Kidney tubule cell (primary cell): ENCODE measurements around the gene SLC47A2.
A peak's percentile ranks its signal among the peaks of the same experiment; 100 is the strongest.

ENCODE experiments used
- DNase-seq: peaks from one replicate; pipeline ENCODE4 v3.0.0-alpha.2; 2018; ENCODE audit warnings: low spot score

Gene SLC47A2

DNA sequence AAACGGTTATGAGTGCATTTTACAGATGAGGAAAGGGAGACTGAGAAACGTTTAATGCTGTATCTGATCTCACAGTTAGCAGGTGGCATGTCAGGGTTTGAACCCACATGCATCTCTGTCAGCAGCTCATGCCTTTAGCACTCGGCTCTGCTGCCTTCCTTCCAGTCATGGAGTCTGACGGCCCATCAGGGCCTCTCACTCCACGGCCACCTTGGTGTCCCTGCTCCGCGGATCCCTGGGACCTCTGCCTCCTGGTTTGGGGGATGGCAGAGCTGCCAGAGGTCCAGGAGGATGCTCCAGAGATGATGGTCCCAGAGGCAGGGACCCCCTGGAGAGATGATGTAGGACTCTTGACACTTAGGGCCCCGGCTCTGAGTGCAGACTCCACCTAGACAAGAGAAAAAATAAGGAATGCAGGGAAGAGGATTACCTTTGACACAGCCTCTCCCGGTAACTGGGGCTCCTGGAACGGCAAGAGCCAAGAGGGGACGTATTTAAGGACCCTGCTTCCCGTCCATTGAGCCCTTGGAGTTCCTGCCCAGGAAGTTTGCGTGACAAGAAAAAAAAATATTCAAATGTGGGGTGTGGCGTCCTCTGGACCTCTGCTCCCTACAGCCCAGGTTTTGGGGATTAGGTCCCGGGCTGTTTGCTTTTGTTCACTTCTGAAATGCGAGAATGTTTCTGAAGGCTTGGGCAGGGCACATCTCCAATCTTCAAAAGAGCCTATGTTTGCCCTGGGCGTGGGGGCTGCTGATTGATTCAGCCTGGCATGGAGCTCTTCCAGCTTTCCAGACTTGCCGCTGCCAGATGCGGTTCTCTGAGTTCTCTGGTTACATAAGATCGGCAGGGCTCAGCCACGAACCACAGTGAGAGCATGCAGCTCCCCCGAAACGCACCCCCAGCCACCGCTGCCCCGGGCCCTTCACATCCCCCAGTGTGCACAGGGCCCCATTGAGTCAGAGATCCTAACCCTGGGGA is 31.7 kb upstream of the SLC47A2 start, which contains the start of gene ALDH3A1:
Gene ALDH3A1, minus strand, starts transcription at position 470 of the 978 bp plus-strand sequence. CDS start 3,169 bp downstream, outside the sequence.
- DNase-seq, result no peak

DNA sequence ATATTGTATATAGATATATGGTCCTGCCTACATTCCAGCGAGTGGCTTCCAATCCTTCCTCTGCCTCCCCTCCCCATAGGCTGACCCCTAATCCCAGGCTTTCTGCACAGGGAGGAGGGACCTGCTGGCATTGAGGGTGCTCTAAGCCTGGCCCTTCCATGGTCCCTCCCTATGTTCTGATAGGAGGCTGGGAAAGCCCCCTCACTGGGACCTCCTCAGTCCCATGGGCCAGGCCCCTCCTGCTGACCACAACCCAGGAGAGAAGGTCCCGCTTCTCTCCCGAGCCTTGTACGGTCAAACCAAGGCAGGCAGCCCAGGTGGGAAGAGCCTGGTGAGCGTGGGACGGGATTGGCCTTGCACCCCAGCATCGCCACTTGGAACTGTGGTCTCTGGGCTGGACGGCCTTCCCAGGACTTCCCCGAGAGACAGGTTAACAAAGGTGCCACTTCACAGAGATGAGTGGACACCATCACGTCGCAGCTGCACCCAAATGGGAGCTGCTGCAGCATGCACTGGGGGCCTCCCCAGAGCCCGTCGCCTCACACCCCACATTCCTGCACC is 30.9 kb upstream of the SLC47A2 start:
- no peak for DNase-seq

DNA sequence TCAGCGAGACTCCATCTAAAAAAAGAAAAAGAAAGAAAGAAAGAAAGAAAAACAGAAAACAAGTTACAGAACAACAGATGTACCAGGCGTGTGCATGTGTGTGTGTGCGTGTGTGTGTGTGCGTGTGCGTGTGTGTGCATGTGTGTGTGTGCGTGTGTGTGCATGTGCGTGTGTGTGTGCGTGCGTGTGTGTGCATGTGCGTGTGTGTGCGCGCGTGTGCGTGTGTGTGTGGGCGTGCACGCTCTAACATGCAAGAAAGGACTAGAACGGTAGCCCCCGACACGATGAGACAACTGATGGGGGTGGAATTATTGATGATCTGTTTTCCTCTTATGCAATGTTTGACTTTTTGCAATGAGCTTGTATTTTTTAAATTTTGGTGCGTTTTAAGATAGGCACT is 30.1 kb upstream of the SLC47A2 start:
- DNase-seq, result no peak

DNA sequence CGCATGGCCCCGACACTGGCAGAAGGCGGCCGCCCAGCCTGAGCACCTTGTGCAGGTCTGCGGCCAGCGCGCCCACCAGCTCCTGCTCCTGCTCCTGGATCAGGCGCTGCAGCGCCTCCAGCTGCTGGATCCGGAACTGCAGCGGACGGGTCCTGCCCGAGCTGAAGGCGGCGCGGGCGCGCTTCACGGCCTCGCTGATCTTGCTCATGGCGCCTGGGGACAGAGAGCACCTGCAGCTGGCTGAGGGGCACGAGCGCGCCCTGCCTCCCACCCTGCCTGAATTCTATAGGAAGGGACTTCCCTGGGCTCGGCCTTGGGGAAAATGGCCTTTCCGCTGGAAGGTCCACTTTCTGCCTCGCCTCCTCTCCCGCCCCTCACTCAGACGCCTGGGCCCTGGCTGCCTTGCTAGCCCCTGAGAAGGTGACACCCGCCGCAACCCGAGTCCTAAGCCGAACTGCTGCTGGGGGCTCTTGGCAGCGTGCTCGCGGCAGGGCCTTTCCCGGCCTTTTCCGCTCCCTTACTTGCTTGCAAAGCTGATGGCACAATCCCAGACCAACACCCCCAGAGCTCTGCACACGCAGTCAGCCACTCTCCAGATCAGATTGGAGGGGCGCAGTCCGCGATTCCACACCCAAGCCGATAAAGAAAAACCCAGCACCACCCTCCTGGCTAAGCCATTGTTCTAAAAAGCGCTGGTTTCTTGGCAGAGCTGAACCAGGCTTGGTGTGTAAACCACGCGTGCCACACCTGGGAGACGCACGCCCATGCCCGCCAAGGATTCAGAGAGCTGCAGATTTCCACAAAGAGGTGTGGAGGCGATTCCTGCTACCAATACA is 28.8 kb upstream of the SLC47A2 start:
- DNase-seq, result peak; percentile 80

DNA sequence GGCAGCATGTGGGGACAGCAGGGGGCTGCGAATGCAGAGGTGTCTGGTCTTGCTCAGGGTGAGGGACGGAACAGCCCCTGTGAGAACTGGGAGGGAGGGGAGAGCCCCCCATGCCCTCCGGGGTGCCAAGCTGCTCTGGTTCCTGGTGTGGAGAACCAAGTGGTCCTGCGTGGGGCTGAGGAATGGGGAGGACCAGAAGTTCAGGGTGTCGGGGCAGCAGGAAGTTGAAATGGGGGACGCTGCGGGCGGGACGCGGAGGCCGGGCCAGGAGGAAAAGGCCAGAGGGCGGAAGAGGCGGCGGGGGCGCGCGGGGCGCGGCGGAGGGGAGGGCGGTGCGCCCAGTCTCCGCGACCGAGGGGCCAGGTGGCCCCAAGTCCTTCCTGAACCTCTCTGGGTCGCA is 28.1 kb upstream of the SLC47A2 start:
- no peak for DNase-seq

DNA sequence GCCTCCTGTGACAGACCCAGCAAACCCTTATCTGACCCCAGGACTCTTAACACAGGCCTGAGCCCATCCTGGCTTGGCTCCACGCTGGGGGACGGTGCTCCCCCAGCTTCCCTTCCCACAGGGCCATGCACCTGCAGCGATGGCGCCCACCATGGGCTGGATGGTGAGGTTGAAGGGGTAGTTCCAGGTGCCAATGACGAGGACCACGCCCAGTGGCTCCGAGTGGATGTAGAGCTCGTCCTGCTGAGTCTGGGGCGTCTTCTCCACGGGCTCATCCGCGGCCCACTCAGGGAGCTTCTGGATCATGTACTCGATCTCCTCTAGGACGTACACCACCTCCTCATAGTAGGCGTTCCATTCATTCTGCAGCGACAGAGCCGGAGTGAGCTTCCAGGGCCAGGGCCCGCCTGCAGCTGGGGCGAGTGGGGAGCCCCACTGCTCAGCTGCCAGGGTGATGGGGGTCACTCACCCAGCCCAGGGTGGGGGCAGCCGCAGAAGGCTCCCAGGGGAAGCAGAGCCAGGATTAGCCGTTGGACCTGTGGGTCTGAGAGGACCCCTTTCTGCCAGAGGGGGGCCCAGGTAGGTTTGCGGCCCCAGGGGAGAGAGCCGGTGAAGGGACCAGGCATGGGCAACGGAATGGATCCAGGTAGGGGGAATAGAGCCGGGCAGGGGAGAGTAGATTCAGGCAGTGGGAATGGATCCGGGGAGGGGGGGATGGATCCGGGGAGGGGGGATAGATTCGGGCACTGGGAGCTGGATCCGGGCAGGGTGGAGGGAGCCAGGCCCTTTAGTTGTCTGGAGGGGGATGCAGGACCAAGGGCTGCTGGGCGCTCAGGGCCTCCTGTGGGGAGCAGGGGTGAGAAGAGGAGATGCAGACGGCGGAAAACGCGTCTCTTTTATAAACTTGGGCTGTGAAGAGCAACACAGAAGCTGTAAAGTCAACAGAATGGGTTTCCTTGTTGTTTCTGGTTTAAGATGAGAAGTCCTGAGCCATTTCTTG is 27.0 kb upstream of the SLC47A2 start:
- DNase-seq, result no peak

DNA sequence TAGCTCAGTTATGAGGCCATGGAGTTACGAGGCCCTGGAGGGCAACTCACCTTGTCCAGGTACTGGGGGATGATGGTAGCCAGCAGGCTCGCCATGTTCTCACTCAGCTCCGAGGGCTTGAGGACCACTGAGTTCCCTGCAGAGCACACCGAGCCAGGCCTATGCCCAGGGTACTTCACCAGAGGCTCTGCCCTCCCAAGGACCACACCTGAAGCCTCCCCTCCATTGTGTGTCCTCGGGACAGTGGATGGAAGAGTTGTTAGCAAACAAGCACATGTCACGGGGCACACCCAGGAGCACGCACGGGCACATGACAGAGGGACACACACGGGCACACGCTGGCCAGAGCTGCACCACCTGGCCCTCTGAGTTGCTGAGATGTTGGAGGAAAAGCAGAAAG is 26.1 kb upstream of the SLC47A2 start:
- no peak for DNase-seq

DNA sequence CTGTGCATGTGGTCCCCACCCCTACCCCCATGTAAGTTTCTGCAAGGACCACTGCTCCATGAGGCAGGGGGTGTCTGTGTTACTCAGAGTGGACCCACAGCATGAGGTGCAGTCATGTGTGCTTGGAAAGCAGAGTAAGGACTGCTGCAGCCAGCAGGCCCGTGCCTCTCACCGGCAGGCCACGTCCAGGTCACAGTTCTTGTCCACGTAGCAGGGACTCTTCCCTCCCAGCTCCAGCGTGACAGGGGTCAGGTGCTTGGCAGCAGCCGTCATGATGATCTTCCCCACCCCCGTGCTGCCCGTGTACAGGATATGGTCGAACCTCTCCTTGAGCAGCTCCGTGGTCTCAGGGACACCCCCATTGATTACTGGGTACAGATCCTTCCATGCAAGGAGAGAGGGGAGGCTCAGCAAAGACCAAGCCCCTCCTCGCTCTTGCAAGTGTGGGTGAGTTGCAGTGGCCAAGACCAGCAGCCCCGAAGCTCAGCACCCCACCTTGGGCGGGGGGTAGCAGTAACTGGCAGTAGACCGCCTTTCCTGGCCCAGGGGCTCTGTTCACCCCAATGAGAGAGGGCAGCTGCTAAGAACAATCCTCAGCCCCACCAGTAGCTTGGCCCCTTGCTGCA is 25.6 kb upstream of the SLC47A2 start:
- DNase-seq, result no peak

DNA sequence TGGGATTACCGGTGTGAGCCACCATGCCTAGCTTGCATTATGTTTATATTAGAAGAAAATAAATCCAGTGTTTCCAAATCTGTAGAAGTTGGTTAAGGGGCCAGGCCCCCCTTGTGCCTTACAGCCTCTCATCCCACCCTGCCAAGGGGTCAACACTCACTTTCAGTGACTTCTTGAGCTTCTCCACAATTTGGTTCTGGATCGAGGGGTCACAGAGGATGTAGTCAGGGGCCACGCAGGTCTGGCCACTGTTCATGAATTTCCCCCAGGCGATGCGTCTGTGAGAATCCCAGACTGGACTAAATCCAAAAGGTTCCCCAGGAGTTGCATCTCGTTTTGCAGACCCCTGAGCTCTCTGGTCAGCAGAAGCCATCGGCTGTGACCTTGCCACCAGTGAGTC is 24.5 kb upstream of the SLC47A2 start:
- no peak for DNase-seq

DNA sequence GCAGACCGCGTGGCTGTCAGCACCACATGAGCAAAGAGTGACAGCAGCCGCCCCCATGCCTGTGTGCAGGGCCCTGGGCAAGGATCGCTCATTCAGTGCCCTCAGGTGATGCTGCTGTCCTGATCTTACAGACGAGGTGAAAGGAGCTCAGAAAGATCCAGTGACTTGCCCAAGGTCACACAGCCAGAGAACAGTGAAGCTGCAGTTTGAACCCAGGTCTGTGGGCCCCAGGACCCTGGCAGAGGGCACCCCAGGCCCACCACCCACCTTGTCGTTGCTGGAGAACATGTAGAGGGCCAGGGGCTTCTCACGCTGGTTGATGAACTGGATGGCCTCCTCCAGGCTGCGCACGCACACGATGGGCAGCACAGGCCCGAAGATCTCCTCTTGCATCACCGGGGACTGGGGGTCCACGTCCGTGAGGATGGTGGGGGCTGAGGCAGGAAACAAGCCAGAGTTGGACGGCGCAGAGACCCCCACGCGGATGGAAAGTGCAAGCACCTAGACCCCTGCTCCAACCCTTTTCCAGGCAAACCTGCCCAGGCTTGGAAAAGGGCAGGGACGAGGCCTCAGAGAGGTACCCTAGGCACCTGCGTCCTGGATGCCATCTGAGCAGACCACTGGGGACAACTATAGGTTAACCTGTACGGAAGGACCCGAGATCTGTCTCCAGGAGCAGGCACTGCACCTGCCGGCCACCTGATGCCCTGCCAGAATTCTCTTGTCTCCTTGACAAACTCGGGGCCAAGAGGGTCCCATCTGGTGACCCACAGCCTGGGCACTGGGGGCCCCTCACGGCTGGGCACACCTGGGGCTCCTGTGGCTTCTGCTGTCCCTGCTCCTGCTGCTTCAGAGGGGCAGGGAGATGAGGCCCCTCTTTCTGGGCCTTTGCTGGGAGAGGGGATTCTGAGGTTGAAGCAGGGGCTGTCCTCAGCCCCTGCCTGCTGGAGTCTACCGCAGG is 23.1 kb upstream of the SLC47A2 start:
- DNase-seq, result no peak

DNA sequence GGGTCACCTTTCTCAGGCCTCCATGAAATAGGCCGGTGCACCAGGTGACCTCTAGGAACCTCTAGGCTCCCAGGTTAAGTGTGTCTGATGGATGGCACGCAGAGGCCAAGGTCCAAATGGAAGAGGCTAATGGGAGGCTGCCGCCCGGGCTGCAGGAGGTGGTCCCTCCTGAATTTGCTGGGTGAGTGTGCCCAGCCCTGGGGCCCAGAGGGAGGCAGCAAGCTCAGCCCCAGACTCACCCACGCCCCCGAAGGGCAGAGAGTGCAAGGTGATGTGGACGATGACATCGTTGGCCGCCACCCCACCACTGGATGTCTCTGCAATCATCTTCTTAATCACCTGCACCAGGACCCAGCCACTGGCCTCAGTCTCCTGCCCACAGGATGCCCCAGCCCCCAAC is 22.4 kb upstream of the SLC47A2 start:
- no peak for DNase-seq

DNA sequence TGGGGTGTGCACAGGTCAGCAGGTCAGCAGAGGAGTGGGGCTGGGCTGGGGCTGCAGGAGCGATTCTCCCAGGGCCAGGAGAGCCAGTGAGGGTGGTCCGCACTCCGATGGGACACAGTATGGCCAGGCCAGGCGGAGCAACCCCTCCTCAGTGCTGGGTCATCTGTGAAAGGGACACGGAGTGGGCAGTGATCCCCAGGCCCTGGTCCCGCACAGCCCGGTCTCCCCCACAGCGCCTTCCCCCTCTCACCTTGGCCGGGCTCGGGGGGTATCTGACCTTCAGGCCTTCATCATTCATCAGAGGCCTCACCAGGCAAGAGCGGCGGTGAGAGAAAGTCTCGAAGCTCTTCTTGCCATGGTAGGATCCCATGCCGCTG is 21.7 kb upstream of the SLC47A2 start:
- no peak for DNase-seq

DNA sequence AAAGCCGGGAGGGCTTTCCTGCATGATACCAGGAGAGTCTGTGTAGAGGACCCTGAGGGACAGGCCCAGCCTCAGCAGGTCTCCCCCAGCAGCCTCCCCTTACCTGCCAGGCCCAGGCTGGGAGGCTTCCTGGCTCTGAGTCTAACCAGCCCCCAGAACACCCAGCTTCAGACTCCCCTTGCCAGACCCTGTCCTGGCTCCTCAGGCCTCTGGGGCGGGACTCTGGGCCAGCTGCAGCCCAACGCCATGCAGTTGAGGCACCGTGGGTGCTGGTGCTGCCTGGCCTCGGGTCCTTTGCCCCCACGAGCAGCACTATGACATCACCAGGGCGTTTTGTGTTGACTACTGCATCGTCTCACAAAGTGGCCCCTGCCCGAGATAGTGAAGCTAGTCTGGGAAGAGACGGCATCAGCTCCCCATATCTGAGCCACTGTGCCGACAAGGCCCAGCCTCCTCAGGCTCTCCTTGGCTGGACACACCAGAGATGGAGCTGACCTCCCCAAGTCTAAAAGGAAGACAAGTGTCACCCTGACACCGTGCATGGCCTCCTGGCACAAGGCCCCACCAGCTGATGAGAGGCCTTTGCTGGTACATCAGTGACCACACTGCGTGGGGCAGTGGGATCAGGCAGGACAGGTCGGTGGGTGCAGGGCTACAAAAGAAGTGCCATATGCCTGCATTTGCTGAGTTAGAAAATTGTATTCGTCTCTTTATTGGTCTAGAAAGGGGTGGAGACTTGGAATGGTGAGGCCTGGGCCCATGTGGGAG is 21.1 kb upstream of the SLC47A2 start:
- no peak for DNase-seq

DNA sequence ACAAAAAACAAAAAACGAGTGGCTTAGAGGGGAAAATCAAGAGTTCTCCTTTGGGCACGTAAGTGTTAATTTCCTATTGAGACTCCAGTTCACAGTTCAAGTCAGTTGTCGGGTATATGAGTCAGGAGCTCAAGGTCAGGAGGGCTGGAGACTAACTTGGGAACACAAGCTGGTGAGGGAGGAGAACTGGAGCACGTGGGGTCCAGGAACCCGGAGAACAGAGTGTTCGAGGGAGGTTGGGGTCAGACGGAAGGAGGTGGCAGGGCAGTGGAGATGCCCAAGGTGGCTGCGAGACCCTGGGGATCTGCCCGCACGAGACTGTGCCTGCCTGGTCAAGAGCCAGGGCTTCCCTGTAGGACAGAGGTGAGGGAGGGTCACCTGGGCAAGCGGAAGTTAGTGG is 19.7 kb upstream of the SLC47A2 start:
- DNase-seq, result no peak

DNA sequence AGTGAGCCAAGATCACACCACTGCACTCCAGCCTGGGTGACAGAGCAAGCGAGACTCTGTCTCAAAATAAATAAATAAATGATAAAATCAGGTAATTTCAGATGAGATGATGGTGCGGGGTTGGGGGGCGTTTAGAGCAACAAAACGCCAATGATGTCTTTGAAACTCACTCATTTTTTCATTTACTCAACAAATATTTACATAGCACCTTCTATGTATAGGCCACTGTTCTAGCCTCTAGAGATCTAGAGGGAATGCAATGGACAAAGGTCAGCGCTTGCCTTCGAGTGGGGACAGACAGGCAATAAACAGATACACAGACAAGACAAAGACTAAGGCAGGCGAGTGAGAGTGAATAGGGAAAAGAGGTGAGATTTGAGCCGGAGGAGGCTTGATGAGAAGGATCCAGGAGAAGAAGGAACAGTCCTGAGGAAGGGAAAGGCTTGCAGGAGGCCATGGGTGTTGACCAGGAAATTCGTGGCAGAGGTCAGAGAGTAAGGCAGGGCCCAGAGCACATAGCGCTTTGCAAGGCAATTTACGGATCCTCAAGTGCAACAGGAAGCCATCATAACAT is 17.7 kb upstream of the SLC47A2 start:
- no peak for DNase-seq

DNA sequence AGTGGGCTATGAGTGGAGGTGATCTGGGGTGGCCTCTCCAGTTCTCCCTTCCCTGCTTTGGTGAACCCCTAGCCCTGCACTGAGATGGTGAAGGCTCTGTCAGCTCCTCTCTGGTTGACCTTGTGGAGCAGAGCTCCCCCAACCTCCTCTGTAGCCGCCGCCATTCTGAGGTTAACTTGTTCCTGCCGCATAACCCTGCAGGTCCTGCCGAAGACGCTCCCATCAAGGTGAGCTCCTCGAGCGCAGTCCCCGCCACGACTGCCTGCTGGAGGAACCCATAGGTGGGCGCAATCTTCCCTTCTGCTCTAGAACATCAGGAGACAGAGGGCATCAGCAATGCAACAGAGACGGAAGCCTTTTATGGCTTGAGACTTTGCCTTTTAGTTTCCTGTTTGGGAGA is 15.2 kb upstream of the SLC47A2 start:
- DNase-seq, result no peak

DNA sequence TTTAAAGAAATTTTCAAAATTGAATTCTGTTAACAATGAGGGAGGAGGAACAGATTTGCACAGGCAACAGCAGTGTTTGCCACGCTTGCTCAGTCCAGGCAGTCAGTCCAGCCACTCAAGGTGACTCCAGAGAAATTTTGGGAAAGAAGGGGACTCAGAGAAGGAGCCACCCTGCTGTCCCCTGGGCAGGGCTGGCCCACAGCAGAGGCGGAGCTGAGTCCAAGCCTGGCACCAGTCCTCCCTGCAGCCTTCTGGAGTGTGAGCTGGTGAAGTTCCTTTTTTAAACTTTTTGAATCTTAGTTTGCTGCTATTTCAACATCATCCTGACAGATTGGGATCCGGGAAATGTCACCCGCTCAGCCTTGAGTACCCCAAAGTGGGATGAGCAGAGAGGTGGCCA is 14.5 kb upstream of the SLC47A2 start:
- DNase-seq, result no peak

DNA sequence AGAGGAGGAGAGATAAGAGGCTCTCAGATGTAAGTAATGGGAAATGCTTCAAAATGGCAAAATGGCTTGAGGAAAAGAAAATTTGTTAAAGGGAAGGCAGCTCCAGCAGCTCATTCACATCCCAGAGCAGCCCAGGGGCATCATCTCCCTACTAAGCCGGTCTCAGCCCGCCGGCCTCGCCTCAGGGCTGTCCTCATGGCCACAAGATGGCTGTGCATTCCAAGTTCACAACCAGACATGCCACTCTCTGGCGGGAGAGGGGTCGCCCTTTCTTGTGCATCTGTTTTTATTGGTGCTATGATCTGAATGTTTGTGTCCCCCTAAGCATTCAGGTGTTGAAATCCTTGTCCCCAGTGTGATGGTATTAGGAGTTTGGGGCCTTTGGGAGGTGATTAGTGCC is 13.5 kb upstream of the SLC47A2 start:
- DNase-seq, result no peak

DNA sequence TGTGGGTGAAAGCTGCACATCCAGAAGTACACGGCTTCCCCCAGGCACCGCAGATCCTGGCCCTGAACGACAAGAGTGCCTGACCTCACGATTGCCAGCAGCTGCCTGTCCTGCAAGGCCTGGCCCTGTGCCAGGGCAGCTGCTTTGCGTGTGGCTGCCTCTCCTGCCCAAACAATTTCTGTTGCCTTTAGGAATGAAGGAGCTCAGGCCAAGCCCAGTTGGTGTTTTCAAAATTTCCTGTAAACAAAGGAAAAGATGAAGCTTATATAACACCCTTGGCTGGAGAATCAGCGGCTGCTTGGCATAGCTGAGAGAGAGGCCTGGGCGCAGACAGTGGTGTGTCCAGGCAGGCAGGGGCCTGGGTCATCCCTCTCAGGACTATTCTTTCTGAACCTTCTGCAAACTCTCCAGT is 11.7 kb upstream of the SLC47A2 start:
- peak; percentile 44 for DNase-seq
